ENCODE measurements around the gene KAT2B.

- no peak for TF ChIP-seq CTCF (IDR thresholded peaks at IDR 0.05)
- no peak for TF ChIP-seq POLR2A (IDR thresholded peaks at IDR 0.05)
These were observed 70.6 kb downstream of the KAT2B start for GRCh38 chr3:20110826-20111225.

Measured in uterus (tissue), 2 donors.